Vagina (tissue), 2 donors: ENCODE data around the gene TRPV2.

ENCODE experiments used
- POLR2AphosphoS5 ChIP-seq, 2 donors: sonication (generic); formaldehyde crosslinking; IDR thresholded peaks; one replicate each; pipeline ENCODE4 v1.9.0; 2017; ENCODE audit warnings: antibody characterized with exemption in 2 of 2, mild to moderate bottlenecking in 2 of 2, low read depth in 1 of 2; ENCODE audit not compliant: insufficient read depth in 1 of 2
- TF ChIP-seq, protein P1 (sequence below), 3 experiments: fragments of 450-650 bp in 2 of 3; fragments of 200-600 bp in 1 of 3; sonication (generic) in 1 of 3; IDR thresholded peaks; one replicate each; pipeline ENCODE4 v1.5.1; 2017 to 2019; ENCODE audit warnings: antibody characterized with exemption in 3 of 3, mild to moderate bottlenecking in 2 of 3, moderate library complexity in 2 of 3

DNA sequence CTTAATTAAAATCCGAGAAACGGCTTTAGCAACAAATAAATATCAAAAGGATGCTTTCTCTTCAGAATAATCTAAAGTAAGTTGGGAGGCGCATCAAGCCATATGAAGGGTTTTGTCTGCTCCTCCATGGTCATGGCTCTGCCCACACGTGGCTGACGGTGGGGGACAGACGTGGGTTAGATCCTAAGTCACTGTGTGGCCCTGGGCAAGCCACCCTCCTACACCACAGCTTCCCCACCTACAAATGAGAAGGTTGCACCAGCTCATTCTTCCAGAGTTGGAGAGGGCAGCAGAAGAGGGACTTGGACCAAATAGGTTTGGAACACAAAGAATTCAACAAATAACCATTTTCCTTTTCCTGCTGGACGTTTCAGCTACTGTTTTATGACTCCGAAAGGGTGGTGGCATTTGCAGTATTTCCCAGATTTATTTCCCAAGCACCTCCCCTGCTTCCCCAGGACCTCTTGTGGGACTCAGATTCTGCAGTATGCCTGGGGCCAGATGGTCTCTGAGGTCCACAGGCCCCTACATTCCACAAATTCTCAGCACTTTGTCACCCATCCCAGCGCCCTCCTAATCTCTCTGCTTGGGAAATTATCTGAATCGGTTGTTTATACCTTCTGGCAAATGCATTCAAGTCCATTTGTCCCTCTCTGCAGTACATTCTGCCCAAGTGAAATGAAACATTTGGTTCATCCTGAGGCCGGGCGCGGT is 58.8 kb downstream of the TRPV2 start:
- TF ChIP-seq, protein P1, sequence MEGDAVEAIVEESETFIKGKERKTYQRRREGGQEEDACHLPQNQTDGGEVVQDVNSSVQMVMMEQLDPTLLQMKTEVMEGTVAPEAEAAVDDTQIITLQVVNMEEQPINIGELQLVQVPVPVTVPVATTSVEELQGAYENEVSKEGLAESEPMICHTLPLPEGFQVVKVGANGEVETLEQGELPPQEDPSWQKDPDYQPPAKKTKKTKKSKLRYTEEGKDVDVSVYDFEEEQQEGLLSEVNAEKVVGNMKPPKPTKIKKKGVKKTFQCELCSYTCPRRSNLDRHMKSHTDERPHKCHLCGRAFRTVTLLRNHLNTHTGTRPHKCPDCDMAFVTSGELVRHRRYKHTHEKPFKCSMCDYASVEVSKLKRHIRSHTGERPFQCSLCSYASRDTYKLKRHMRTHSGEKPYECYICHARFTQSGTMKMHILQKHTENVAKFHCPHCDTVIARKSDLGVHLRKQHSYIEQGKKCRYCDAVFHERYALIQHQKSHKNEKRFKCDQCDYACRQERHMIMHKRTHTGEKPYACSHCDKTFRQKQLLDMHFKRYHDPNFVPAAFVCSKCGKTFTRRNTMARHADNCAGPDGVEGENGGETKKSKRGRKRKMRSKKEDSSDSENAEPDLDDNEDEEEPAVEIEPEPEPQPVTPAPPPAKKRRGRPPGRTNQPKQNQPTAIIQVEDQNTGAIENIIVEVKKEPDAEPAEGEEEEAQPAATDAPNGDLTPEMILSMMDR (IDR thresholded peaks at IDR 0.05) = no peak
- no peak for TF ChIP-seq POLR2AphosphoS5 (IDR thresholded peaks at IDR 0.05; ENCODE audit: insufficient read depth in 1 of 2, low read depth in 1 of 2)
